Measurements from ENCODE around the gene SCD. TPM values are rescaled to one million over a fixed set of nuclear protein-coding genes. Genes with fewer than 3 reads are reported as not detected.
"Not testable (repeated sequence)": the region's sequence is repeated elsewhere in the genome, so short reads cannot be mapped to it uniquely, and the experiment has no call there.

SCD gene
- total RNA-seq = 113 and 303 TPM in 2 replicates

GRCh38 chr10:100346765-100347567 is at the start of gene SCD:
Gene SCD (plus strand): TSS chr10:100347233. CDS start chr10:100347505, 272 bp downstream.
- TF ChIP-seq CTCF (conservative IDR thresholded peaks at IDR 0.05; ENCODE audit: low read depth, low read length) = no peak
- no peak for DNase-seq (ENCODE audit: low read depth)
- peak within 1 kb of the TSS; percentile 61 for H3K4me3 ChIP-seq (ENCODE audit: low read depth, low read length)

GRCh38 chr10:100297242-100297641 is 49.8 kb upstream of the SCD start:
- no peak for DNase-seq (ENCODE audit: low read depth)
- no peak for TF ChIP-seq CTCF (conservative IDR thresholded peaks at IDR 0.05; ENCODE audit: low read depth, low read length)
- H3K4me3 ChIP-seq (ENCODE audit: low read depth, low read length) = no peak overlapping the region

GRCh38 chr10:100301123-100301522 is 45.9 kb upstream of the SCD start:
- not testable (repeated sequence) for H3K4me3 ChIP-seq (ENCODE audit: low read depth, low read length); DNase-seq (ENCODE audit: low read depth)

GRCh38 chr10:100303724-100304319 is 43.2 kb upstream of the SCD start:
- TF ChIP-seq CTCF (conservative IDR thresholded peaks at IDR 0.05; ENCODE audit: low read depth, low read length) = peak; percentile 73
- DNase-seq (ENCODE audit: low read depth) = no peak
- no peak overlapping the region for H3K4me3 ChIP-seq (ENCODE audit: low read depth, low read length)

- H3K4me3 ChIP-seq (ENCODE audit: low read depth, low read length) = no peak overlapping the region
- DNase-seq (ENCODE audit: low read depth) = no peak
- no peak for TF ChIP-seq CTCF (conservative IDR thresholded peaks at IDR 0.05; ENCODE audit: low read depth, low read length)
Observed at GRCh38 chr10:100304414-100304813, 42.6 kb upstream of the SCD start.

- no peak overlapping the region for H3K4me3 ChIP-seq (ENCODE audit: low read depth, low read length)
- no peak for TF ChIP-seq CTCF (conservative IDR thresholded peaks at IDR 0.05; ENCODE audit: low read depth, low read length)
- no peak for DNase-seq (ENCODE audit: low read depth)
Observed at GRCh38 chr10:100306861-100307260, 40.2 kb upstream of the SCD start.

GRCh38 chr10:100307684-100308083 is 39.3 kb upstream of the SCD start:
- H3K4me3 ChIP-seq (ENCODE audit: low read depth, low read length) = no peak overlapping the region
- no peak for TF ChIP-seq CTCF (conservative IDR thresholded peaks at IDR 0.05; ENCODE audit: low read depth, low read length)
- DNase-seq (ENCODE audit: low read depth) = no peak

Data from epithelial cell of proximal tubule (primary cell).